ENCODE data around the gene CD28.
A peak's percentile ranks its signal among the peaks of the same experiment; 100 is the strongest.

CD28 gene

DNA sequence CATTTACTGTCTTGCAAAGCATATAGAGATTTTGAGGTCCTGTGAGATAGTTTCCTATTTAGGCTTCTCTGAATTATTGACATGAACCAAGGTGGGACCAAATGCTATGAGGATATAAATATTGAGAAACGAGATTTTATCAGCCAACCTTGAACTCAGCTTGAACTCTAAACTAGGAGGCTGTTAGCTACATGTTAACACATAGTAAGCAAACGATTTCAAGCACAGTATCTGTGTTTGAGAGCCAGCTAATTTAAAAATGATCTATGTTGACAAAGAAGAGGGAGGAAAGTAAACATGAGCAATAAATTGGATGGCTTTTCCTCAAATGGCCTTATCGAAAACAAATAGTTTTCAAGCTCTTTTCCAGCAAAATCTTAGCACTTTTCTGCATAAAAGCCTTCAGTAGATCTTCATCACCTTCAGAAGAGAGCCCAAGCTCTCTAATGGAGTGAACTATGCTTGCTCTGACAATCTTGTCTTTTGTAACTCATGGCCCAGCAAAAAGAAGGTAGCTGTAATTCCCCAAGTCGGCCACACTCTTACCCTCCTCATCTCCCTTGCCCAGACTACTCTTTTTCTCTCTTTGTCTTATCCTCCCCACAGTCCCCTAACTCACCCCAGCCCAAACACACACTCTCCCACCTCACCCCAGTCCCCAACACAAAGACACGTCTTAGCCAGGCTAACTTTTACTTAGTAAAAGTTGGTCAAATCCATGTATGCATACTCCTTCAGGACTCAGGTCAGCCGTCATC is 14.7 kb downstream of the CD28 start:
- H3K4me3 ChIP-seq (ENCODE audit: low read length), result no peak overlapping the region
- no peak for DNase-seq (ENCODE audit: low read depth)
- TF ChIP-seq, protein P1, sequence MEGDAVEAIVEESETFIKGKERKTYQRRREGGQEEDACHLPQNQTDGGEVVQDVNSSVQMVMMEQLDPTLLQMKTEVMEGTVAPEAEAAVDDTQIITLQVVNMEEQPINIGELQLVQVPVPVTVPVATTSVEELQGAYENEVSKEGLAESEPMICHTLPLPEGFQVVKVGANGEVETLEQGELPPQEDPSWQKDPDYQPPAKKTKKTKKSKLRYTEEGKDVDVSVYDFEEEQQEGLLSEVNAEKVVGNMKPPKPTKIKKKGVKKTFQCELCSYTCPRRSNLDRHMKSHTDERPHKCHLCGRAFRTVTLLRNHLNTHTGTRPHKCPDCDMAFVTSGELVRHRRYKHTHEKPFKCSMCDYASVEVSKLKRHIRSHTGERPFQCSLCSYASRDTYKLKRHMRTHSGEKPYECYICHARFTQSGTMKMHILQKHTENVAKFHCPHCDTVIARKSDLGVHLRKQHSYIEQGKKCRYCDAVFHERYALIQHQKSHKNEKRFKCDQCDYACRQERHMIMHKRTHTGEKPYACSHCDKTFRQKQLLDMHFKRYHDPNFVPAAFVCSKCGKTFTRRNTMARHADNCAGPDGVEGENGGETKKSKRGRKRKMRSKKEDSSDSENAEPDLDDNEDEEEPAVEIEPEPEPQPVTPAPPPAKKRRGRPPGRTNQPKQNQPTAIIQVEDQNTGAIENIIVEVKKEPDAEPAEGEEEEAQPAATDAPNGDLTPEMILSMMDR (conservative IDR thresholded peaks at IDR 0.05; ENCODE audit: low read length), result no peak

DNA sequence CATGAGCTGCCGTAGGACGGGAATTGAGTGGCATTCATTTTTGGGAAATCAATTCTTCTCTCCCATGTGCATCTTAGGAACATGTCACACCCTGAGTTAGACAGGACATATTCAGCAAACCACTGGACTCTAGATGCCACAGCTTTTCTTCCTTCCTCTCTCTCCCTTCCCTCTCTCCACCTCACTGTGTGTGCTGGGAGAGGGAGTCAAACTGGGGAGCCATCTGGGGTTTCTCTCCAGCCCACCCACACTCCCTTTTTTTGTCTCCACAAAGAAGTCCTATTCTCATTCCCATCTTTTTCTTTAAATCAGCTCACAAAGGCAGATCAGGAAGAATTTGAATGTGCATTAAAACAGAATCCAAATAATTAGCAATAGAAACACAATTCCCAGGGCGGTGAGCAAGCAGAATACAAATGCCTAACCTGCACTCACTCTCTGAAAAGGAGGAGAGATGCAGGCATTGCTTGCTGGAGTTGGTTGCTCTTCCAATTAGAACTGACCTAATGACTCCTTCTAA is 15.4 kb downstream of the CD28 start:
- H3K4me3 ChIP-seq (ENCODE audit: low read length), result no peak overlapping the region
- TF ChIP-seq, protein P1 (conservative IDR thresholded peaks at IDR 0.05; ENCODE audit: low read length), result no peak
- DNase-seq (ENCODE audit: low read depth), result no peak

DNA sequence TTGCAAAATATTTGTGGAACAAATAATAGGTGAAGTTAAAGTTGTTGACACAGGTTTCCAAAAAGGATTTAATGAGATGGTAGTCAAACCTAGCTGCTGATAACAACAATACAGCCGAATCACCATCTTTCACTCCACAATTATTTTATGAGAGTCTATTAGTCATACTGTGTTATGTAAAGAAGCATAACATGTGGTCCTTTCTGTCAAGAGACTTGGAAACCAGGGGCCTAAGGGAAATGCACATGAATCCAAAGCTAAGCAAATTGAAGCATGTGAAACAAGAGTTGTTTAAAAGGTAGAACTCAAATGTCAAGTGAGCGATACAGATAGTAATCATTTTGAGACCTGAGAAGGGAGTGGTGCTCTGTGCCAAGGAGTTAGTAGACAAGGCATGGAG is 16.0 kb downstream of the CD28 start:
- no peak overlapping the region for H3K4me3 ChIP-seq (ENCODE audit: low read length)
- TF ChIP-seq, protein P1 (conservative IDR thresholded peaks at IDR 0.05; ENCODE audit: low read length), result no peak
- peak; percentile 30 for DNase-seq (ENCODE audit: low read depth)

DNA sequence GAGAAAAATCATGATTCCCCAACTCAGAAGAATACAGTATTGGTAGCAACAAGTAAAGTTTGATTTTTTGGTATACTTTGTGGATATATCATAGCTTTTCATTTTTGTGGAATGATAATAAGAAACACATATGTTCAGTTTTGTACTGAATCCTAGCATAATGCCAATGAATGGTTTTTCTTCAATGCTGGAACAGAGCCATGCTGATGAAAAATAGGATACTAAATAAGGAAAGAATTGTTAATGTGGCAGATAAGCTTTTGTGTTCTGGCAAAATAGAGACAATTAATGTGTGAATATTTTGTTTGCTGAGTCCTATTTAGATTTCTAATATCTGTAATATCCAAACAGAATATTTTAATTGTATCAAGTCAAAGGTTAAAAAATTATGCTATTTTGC is 21.9 kb downstream of the CD28 start:
- no peak overlapping the region for H3K4me3 ChIP-seq (ENCODE audit: low read length)
- no peak for DNase-seq (ENCODE audit: low read depth)
- TF ChIP-seq, protein P1 (conservative IDR thresholded peaks at IDR 0.05; ENCODE audit: low read length), result no peak

DNA sequence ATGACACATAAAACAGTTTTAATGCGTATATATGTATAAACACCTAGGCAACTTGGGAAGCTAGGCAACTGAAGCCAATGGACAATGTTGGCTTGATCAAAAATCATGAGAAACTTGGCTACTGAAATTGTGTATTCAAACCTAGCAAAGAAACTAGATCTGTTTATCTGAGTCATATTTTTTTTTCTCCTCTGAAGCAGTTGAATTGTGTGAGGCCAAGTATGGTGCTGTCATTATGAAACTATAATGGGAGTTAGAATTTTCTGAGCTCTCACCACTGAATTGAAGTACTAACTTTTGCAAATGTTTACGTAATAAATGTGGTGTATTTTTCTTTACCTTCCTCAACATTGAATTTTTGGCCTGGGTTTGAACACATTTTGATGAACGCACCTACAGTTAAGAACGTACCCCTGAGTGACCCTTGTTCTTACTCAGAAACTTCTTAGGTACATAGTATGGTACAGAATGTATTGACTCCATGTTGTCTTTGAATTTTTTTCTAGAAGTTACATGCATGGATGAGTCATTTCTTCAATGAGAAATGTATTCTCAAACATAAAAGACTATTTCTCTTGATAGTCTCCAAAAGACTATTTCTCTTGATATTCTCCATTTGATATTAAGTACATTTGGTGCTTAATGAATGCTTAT is 23.8 kb downstream of the CD28 start:
- TF ChIP-seq, protein P1 (conservative IDR thresholded peaks at IDR 0.05; ENCODE audit: low read length), result no peak
- DNase-seq (ENCODE audit: low read depth), result no peak

DNA sequence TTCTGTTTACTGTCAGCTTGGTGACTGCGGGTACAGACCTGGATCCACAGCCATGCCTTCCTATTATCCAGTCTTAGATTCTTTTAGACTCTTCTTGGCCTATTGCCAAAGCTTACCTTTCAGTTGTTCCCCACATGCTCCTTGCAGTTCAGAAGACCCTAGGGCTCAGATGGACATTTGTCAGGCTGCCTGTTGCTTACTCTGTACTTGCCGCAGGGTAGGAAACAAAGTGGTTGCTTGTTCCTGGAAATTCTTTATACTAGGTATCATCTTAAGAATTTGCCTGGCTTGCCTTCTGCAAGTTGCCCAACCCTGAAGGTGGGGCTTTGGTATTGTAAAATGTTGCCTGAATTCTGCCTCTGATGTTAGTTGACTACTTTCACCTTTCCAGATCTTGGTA is 24.4 kb downstream of the CD28 start:
- DNase-seq (ENCODE audit: low read depth), result no peak
- TF ChIP-seq, protein P1 (conservative IDR thresholded peaks at IDR 0.05; ENCODE audit: low read length), result no peak
- no peak overlapping the region for H3K4me3 ChIP-seq (ENCODE audit: low read length)

More for the DNA sequence above, 23.8 kb downstream of the CD28 start:
- no peak overlapping the region for H3K4me3 ChIP-seq (ENCODE audit: low read length)

Measured in AG10803 (cell line).